ENCODE data around the gene TMCO4.

DNA sequence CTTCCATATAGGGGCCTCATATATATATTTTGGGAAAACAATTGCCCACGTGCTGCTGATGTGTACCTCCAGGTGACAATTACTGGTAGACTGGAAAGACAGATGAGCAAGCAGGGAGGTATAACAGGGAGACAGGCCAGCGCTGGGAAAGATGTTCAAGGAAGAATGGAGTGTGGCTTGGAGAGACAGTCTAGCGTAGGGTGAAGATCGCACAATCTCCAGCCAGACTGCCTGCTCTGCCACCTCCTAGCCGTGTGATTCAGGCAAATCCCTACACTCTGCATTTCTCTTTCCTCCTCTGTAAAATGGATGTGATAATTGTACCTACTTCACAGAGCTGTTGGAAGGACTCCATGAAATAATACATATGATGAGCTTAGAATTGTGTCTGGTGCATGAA, 66.1 kb downstream of the TMCO4 start:
- TF ChIP-seq, protein P1, sequence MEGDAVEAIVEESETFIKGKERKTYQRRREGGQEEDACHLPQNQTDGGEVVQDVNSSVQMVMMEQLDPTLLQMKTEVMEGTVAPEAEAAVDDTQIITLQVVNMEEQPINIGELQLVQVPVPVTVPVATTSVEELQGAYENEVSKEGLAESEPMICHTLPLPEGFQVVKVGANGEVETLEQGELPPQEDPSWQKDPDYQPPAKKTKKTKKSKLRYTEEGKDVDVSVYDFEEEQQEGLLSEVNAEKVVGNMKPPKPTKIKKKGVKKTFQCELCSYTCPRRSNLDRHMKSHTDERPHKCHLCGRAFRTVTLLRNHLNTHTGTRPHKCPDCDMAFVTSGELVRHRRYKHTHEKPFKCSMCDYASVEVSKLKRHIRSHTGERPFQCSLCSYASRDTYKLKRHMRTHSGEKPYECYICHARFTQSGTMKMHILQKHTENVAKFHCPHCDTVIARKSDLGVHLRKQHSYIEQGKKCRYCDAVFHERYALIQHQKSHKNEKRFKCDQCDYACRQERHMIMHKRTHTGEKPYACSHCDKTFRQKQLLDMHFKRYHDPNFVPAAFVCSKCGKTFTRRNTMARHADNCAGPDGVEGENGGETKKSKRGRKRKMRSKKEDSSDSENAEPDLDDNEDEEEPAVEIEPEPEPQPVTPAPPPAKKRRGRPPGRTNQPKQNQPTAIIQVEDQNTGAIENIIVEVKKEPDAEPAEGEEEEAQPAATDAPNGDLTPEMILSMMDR (IDR thresholded peaks at IDR 0.05): no peak
- TF ChIP-seq POLR2AphosphoS5 (IDR thresholded peaks at IDR 0.05): no peak

All from transverse colon (tissue), 4 donors.